ENCODE data around the gene CGAS.

CGAS gene

GRCh38 chr6:73375216-73375615 is 76.9 kb downstream of the CGAS start:
- POLR2A ChIA-PET (ENCODE audit: low non-redundant PET), result no interaction called here
- CTCF ChIA-PET, result no interaction called here
- DNase-seq (ENCODE audit: low spot score), result no peak
- no peak for TF ChIP-seq CTCF (conservative IDR thresholded peaks at IDR 0.05; ENCODE audit: low read depth)
- no peak overlapping the region for H3K27ac ChIP-seq

Measured in RWPE1 (cell line).